Adipocyte (in vitro differentiated cells): ENCODE measurements around the gene PTPRN2.

Source experiments
- DNase-seq: peaks from one replicate; pipeline ENCODE4 v3.0.0-alpha.2; 2015; ENCODE audit warnings: low read depth
- H3K27me3 ChIP-seq: replicated peaks from 2 replicates; pipeline ENCODE4 v1.7.0; 2013; ENCODE audit warnings: mild to moderate bottlenecking, low read length, moderate library complexity; ENCODE audit not compliant: control insufficient read depth, insufficient read depth
- H3K36me3 ChIP-seq: 2 replicates; pipeline ENCODE4 v1.7.0; 2013; ENCODE audit warnings: low read length, mild to moderate bottlenecking, moderate library complexity; ENCODE audit not compliant: control insufficient read depth, insufficient read depth, severe bottlenecking
- H3K4me1 ChIP-seq: 2 replicates; pipeline ENCODE4 v1.7.0; 2013; ENCODE audit warnings: mild to moderate bottlenecking, low read length, moderate library complexity; ENCODE audit not compliant: control insufficient read depth, insufficient read depth
- H3K4me3 ChIP-seq: 2 replicates; pipeline ENCODE4 v1.7.0; 2013; ENCODE audit warnings: mild to moderate bottlenecking, low read length, moderate library complexity
- H3K9ac ChIP-seq: 2 replicates; pipeline ENCODE4 v1.7.0; 2013; ENCODE audit warnings: mild to moderate bottlenecking, low read length, moderate library complexity
- H3K9me3 ChIP-seq: 2 replicates; pipeline ENCODE4 v1.7.0; 2013; ENCODE audit warnings: mild to moderate bottlenecking, low read length, moderate library complexity; ENCODE audit not compliant: control insufficient read depth

PTPRN2 gene

DNA sequence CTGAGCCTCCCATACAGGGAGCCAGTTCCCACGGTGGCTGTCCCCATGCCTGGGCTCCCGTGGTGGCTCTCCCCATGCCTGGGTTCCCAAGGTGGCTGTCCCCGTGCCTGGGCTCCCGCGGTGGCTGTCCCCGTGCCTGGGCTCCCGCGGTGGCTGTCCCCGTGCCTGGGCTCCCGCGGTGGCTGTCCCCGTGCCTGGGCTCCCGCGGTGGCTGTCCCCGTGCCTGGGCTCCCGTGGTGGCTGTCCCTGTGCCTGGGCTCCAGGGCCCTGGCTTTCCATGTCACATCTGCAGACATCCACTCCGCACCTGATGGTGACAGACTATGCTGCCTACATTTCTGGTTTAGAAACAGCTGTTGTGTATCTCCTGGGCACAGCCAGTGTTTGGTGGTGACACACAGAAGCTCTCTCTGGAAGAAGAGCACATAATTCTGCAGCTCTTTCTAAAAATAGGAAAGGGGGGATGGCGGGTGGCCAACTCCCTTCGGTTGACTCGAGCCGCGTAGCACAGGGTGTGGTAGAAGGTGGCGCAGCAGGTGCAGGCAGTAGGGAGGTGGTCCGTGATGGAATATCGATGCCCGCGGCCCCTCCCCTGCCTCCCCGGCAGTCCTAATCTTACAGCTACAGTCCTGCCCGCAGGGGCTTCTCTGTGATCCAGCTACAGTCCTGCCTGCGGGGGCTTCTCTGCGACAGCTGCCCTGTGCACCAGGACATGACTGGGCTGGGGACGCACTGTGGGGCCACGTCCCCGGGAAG is 999.6 kb downstream of the PTPRN2 start:
- peaks cover 4% of the 10 kb centered on the region for H3K27me3 ChIP-seq
- no peak overlapping the region for H3K4me3 ChIP-seq
- no peaks in the 10 kb centered on the region for H3K36me3 ChIP-seq
- no peak overlapping the region for H3K9ac ChIP-seq
- H3K9me3 ChIP-seq: no peaks in the 10 kb centered on the region
- H3K4me1 ChIP-seq: no peaks in the 10 kb centered on the region
- no peak for DNase-seq

GRCh38 chr7:157587051-157587804 is 1000.4 kb downstream of the PTPRN2 start:
- no peaks in the 10 kb centered on the region for H3K9me3 ChIP-seq

GRCh38 chr7:157586426-157586955 is 1001.1 kb downstream of the PTPRN2 start:
- H3K4me3 ChIP-seq: no peak overlapping the region
- no peaks in the 10 kb centered on the region for H3K4me1 ChIP-seq
- no peaks in the 10 kb centered on the region for H3K36me3 ChIP-seq
- DNase-seq: no peak
- H3K27me3 ChIP-seq: peaks cover 4% of the 10 kb centered on the region
- H3K9ac ChIP-seq: no peak overlapping the region
- no peaks in the 10 kb centered on the region for H3K9me3 ChIP-seq

More at GRCh38 chr7:157587051-157587804, 1000.4 kb downstream of the PTPRN2 start:
- DNase-seq: no peak
- Histone ChIP-seq H3K4me3 (no peak overlapping the region), H3K36me3 (no peaks in the 10 kb centered on the region), H3K9ac (no peak overlapping the region), H3K4me1 (no peaks in the 10 kb centered on the region), H3K27me3 (peaks cover 4% of the 10 kb centered on the region)

GRCh38 chr7:157585113-157585861 is 1002.3 kb downstream of the PTPRN2 start:
- Histone ChIP-seq H3K36me3 (no peaks in the 10 kb centered on the region), H3K9me3 (no peaks in the 10 kb centered on the region), H3K9ac (no peak overlapping the region), H3K4me1 (no peaks in the 10 kb centered on the region), H3K4me3 (no peak overlapping the region), H3K27me3 (peaks cover 4% of the 10 kb centered on the region)
- DNase-seq: no peak

- Histone ChIP-seq H3K27me3 (peaks cover 4% of the 10 kb centered on the region), H3K9ac (no peak overlapping the region), H3K9me3 (no peaks in the 10 kb centered on the region), H3K36me3 (no peaks in the 10 kb centered on the region), H3K4me3 (no peak overlapping the region), H3K4me1 (no peaks in the 10 kb centered on the region)
- no peak for DNase-seq
These were observed 1003.2 kb downstream of the PTPRN2 start for GRCh38 chr7:157584420-157584819.

- H3K27me3 ChIP-seq: peaks cover 4% of the 10 kb centered on the region
- no peak for DNase-seq
- H3K4me3 ChIP-seq: no peak overlapping the region
- H3K9me3 ChIP-seq: no peaks in the 10 kb centered on the region
- H3K4me1 ChIP-seq: no peaks in the 10 kb centered on the region
- no peaks in the 10 kb centered on the region for H3K36me3 ChIP-seq
- no peak overlapping the region for H3K9ac ChIP-seq
These were observed 1005.9 kb downstream of the PTPRN2 start for GRCh38 chr7:157581740-157582139.

- H3K4me3 ChIP-seq: no peak overlapping the region
- no peaks in the 10 kb centered on the region for H3K9me3 ChIP-seq
- no peak for DNase-seq
- no peaks in the 10 kb centered on the region for H3K36me3 ChIP-seq
- H3K9ac ChIP-seq: no peak overlapping the region
- peaks cover 11% of the 10 kb centered on the region for H3K27me3 ChIP-seq
- no peaks in the 10 kb centered on the region for H3K4me1 ChIP-seq
These were observed 1007.3 kb downstream of the PTPRN2 start for GRCh38 chr7:157580324-157580723.

DNA sequence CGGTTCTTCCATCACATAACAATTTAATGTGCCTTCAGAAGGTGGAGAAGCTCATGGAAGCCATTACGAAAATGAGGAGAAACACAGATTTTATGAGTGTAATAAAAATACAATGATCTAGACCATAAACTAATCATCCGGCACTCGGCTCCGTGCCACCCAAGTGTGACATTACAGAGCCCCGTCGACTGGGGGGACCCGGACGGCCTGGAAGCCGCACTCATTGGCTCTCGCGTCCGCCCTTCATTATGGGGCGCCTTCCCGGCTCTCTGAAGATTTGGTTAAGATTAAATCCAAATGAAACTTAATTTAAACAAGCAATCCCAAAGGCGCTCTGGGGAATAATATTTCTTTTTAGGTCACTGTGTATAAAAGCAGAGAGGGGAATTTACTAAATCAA is 1008.2 kb downstream of the PTPRN2 start:
- H3K9ac ChIP-seq: no peak overlapping the region
- H3K27me3 ChIP-seq: peaks cover 11% of the 10 kb centered on the region
- no peak overlapping the region for H3K4me3 ChIP-seq
- DNase-seq: no peak
- no peaks in the 10 kb centered on the region for H3K4me1 ChIP-seq
- H3K36me3 ChIP-seq: no peaks in the 10 kb centered on the region
- no peaks in the 10 kb centered on the region for H3K9me3 ChIP-seq

GRCh38 chr7:157577796-157578339 is 1009.8 kb downstream of the PTPRN2 start:
- H3K27me3 ChIP-seq: peaks cover 9% of the 10 kb centered on the region
- no peak overlapping the region for H3K4me3 ChIP-seq
- no peaks in the 10 kb centered on the region for H3K36me3 ChIP-seq
- H3K9ac ChIP-seq: no peak overlapping the region
- DNase-seq: no peak
- no peaks in the 10 kb centered on the region for H3K4me1 ChIP-seq
- H3K9me3 ChIP-seq: no peaks in the 10 kb centered on the region

DNA sequence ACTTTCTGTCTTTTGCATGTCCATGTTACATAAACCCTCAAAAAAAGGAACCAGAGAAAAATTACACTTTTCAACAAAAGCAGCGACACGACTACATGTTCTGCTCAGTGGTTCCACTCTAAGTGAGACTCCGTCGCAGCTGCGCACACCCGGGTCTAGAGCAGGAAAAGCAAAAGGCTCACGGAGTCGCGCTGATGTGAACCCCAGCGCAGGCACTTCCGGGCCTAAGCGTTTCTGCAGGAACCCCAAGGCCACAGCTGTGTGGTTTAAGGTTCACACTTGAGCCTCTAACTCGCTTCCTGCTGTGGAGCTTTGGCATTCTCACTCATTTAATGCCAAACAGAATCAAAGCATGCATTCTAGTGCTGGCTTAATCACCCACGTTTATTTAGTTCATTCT is 1010.6 kb downstream of the PTPRN2 start:
- Histone ChIP-seq H3K9ac (no peak overlapping the region), H3K4me3 (no peak overlapping the region), H3K4me1 (no peaks in the 10 kb centered on the region), H3K27me3 (peaks cover 9% of the 10 kb centered on the region), H3K36me3 (no peaks in the 10 kb centered on the region), H3K9me3 (no peaks in the 10 kb centered on the region)
- DNase-seq: no peak

- H3K36me3 ChIP-seq: no peaks in the 10 kb centered on the region
- no peak overlapping the region for H3K4me3 ChIP-seq
- H3K4me1 ChIP-seq: no peaks in the 10 kb centered on the region
- no peaks in the 10 kb centered on the region for H3K9me3 ChIP-seq
- DNase-seq: no peak
- peaks cover 9% of the 10 kb centered on the region for H3K27me3 ChIP-seq
- H3K9ac ChIP-seq: no peak overlapping the region
These were observed 1011.2 kb downstream of the PTPRN2 start for GRCh38 chr7:157576415-157576814.
